Ishikawa (cell line): ENCODE data around the gene VTN.

Experiments used
- CEBPB ChIP-seq: IDR thresholded peaks from 2 replicates; pipeline ENCODE4 v1.6.1; 2012
- CREB1 ChIP-seq: IDR thresholded peaks from 2 replicates; pipeline ENCODE4 v1.6.1; 2012; ENCODE audit warnings: low read depth
- EP300 ChIP-seq: IDR thresholded peaks from 2 replicates; pipeline ENCODE4 v1.6.1; 2012; ENCODE audit warnings: borderline replicate concordance
- FOXM1 ChIP-seq: IDR thresholded peaks from 2 replicates; pipeline ENCODE4 v1.6.1; 2012; ENCODE audit warnings: low read depth, borderline replicate concordance
- NFIC ChIP-seq: IDR thresholded peaks from 2 replicates; pipeline ENCODE4 v1.6.1; 2012
- RAD21 ChIP-seq: IDR thresholded peaks from 2 replicates; pipeline ENCODE4 v1.6.1; 2012; ENCODE audit warnings: low read depth
- TAF1 ChIP-seq: IDR thresholded peaks from 2 replicates; pipeline ENCODE4 v1.6.1; 2012; ENCODE audit warnings: low read depth, mild to moderate bottlenecking
- TEAD4 ChIP-seq: IDR thresholded peaks from 2 replicates; pipeline ENCODE4 v1.6.1; 2012
- YY1 ChIP-seq: IDR thresholded peaks from 2 replicates; pipeline ENCODE4 v1.6.1; 2012; ENCODE audit warnings: low read depth
- ZBTB7A ChIP-seq: IDR thresholded peaks from 2 replicates; pipeline ENCODE4 v1.6.1; 2012; ENCODE audit warnings: low read depth
- TF ChIP-seq, protein P1 (sequence below): IDR thresholded peaks from 2 replicates; pipeline ENCODE4 v1.6.1; 2012
- TF ChIP-seq, protein P2 (sequence below): IDR thresholded peaks from 2 replicates; pipeline ENCODE4 v1.6.1; 2012; ENCODE audit warnings: low read depth, mild to moderate bottlenecking
- TF ChIP-seq, protein P3 (sequence below): IDR thresholded peaks from 2 replicates; pipeline ENCODE4 v1.6.1; 2012

DNA sequence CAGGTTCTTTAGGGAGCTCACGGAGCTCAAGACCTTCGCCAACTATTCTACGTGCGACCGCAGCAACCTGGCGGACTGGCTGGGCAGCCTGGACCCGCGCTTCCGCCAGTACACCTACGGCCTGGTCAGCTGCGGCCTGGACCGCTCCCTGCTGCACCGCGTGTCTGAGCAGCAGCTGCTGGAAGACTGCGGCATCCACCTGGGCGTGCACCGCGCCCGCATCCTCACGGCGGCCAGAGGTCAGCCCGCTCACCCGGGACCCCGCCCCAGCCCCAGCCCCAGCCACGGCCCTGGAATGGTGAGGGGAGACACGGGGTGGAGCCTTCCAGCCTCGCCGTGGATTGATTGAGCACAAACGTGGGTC, 14.9 kb upstream of the VTN start:
- TF ChIP-seq, protein P1, sequence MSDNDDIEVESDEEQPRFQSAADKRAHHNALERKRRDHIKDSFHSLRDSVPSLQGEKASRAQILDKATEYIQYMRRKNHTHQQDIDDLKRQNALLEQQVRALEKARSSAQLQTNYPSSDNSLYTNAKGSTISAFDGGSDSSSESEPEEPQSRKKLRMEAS: peak; percentile 74
- TF ChIP-seq, protein P2, sequence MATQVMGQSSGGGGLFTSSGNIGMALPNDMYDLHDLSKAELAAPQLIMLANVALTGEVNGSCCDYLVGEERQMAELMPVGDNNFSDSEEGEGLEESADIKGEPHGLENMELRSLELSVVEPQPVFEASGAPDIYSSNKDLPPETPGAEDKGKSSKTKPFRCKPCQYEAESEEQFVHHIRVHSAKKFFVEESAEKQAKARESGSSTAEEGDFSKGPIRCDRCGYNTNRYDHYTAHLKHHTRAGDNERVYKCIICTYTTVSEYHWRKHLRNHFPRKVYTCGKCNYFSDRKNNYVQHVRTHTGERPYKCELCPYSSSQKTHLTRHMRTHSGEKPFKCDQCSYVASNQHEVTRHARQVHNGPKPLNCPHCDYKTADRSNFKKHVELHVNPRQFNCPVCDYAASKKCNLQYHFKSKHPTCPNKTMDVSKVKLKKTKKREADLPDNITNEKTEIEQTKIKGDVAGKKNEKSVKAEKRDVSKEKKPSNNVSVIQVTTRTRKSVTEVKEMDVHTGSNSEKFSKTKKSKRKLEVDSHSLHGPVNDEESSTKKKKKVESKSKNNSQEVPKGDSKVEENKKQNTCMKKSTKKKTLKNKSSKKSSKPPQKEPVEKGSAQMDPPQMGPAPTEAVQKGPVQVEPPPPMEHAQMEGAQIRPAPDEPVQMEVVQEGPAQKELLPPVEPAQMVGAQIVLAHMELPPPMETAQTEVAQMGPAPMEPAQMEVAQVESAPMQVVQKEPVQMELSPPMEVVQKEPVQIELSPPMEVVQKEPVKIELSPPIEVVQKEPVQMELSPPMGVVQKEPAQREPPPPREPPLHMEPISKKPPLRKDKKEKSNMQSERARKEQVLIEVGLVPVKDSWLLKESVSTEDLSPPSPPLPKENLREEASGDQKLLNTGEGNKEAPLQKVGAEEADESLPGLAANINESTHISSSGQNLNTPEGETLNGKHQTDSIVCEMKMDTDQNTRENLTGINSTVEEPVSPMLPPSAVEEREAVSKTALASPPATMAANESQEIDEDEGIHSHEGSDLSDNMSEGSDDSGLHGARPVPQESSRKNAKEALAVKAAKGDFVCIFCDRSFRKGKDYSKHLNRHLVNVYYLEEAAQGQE: no peak
- TF ChIP-seq CREB1: no peak
- no peak for TF ChIP-seq CEBPB
- TF ChIP-seq NFIC: peak; percentile 19; the same call in 1 of the 2 replicates
- no peak for TF ChIP-seq RAD21
- TF ChIP-seq TAF1: no peak; the same call in 1 of the 2 replicates
- no peak for TF ChIP-seq EP300
- 0 out of 2 replicates have a peak, but pooled peaks have one; percentile 12 for TF ChIP-seq TEAD4
- no peak for TF ChIP-seq YY1
- TF ChIP-seq, protein P3, sequence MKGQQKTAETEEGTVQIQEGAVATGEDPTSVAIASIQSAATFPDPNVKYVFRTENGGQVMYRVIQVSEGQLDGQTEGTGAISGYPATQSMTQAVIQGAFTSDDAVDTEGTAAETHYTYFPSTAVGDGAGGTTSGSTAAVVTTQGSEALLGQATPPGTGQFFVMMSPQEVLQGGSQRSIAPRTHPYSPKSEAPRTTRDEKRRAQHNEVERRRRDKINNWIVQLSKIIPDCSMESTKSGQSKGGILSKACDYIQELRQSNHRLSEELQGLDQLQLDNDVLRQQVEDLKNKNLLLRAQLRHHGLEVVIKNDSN: no peak; the same call in 1 of the 2 replicates
- no peak for TF ChIP-seq ZBTB7A
- no peak for TF ChIP-seq FOXM1
